DMS114 treated with DMSO at 0.1 percent for 48 hours (cell line): Measurements from ENCODE around the gene SLC2A3.
"Not testable (repeated sequence)": the region's sequence is repeated elsewhere in the genome, so short reads cannot be mapped to it uniquely, and the experiment has no call there.

Experiments
- DNase-seq: peaks from one replicate; lab custom pipeline; 2025; ENCODE audit not compliant: unreplicated experiment; lab: John Stamatoyannopoulos, UW

SLC2A3 gene

DNA sequence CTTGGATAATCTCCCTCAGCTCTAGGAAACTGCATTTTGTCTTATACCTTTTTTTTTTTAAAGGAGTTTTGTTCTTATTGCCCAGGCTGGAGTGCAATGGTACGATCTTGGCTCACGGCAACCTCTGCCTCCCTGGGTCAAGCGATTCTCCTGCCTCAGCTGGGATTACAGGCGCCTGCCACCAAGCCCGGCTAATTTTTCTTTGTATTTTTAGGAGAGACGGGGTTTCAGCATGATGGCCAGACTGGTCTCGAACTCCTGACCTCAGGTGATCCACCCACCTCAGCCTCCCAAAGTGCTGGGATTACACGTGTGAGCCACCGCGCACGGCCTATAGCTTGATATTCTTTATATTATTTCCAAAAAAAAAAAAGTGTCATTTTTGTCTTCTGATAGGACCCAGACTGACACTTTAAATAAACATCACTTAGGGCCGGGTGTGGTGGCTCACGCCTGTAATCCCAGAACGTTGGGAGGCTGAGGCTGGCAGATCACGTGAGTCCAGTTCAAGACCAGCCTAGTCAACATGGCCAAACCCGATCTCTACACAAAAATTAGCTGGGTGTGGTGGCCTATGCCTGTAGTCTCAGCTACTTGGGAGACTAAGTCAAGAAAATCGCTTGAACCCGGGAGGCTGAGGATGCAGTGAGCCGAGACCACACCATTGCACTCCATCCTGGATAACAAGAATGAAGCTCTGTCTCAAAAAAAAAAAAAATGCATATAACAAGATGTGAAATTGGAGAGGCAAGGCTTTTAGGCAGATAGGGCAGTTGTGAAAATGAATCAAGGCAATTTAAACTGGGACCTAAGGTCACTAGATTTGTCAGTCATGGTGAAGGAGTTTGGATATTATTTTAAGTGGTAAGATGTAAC lies 18.4 kb downstream of the SLC2A3 start:
- no peak for DNase-seq

DNA sequence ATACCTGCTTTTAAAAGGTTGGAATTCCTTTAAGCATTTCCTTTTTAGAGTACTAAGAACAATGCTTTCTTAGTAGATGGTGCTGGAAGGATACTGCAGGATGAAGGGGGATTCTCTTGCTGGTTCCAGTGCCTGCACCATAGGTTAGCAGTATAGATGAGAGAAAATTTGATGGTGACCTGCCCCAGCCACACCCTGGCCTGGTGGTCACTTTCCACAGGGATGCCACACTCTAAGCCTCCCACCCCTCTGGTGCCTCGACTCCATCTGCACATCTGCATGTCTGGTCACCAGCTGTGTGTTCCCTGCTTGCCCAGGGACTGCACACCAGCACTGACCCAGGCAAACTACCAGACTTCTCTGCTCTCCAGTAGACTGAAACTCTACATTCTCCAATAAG lies 19.1 kb downstream of the SLC2A3 start:
- DNase-seq, result no peak

DNA sequence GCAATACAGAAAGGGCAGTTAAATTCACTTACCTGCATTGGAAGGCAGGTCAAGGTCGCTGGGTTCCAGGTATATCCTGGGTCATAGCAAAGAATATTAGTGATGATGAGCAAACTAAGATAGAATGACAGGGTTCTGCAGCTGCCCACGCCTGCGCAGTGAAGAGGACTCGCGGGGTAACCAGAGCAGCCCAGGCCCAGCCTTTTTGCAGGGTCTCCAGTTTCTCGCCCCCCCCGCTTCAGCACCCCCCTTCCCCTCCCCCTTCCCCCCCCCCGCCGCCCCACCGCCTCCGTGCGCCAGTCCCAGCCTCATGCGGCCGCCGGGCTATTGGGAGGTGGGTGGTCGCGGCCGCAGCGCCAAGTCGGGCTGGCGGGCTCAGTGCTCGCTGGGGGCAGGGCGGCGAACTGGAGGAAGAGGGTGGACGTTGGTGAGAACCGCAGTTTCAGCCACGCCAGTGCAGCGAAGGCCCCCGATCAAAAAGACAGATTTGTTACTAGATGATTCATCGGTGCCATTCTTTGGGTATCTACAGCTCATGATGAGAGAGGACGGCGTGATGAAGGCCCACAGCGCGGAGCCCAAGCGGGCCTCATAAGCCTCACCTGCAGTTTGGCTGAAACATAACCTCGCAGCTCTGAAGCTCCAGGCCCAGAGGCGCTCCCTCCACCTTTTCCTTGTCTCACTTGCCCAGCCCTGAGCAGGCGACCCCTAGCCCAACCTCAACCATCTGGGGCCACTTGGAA lies 20.2 kb downstream of the SLC2A3 start:
- DNase-seq, result no peak

DNA sequence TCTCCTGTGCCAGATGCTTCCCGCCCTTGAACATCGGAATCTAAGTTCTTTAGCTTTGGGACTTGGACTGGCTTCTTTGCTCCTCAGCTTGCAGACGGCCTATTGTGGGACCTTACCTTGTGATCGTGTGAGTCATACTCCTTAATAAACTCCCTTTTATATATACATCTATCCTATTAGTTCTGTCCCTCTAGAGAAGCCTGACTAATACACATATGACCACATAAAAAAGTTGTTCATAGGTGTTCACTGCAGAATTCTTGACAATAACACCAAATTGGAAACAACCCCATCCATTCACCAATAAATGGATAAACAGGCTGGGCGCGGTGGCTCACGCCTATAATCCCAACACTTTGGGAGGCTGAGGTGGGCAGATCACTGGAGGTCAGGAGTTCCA lies 25.9 kb downstream of the SLC2A3 start:
- DNase-seq, result not testable (repeated sequence)

DNA sequence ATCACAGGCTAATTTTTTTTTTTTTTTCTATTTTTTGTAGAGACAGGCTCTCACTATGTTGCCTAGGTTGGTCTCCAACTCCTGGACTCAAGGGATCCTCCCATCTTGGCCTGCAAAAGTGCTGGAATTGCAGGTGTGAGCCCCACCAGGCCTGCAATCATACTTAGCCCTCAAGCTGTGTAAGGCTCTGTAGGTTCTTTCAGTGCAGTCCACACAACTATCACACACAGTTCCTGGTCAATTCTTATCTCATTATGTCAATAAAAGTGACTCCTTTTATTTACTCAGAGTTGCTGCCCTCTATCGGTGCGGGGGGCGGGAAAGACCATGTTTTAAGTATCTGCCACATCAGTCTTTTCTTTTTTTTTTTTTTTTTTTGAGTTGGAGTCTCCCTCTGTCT lies 29.0 kb downstream of the SLC2A3 start:
- no peak for DNase-seq

DNA sequence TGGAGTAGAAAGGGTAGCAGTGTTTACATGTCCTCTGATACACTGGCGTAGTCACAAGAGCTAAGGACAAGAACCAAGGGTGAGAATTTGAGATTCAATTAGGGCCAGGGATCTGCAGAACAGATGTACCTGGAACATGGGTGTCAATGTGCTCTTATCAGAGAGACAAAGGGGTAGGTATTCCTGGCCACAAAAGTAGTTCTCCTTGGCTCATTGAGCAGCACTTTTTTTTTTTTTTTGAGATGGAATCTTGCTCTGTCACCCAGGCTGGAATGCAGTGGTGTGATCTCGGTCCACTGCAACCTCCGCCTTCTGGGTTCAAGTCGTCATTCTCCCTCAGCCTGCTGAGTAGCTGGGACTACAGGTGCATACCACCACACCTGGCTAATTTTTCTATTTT lies 29.7 kb downstream of the SLC2A3 start:
- not testable (repeated sequence) for DNase-seq

DNA sequence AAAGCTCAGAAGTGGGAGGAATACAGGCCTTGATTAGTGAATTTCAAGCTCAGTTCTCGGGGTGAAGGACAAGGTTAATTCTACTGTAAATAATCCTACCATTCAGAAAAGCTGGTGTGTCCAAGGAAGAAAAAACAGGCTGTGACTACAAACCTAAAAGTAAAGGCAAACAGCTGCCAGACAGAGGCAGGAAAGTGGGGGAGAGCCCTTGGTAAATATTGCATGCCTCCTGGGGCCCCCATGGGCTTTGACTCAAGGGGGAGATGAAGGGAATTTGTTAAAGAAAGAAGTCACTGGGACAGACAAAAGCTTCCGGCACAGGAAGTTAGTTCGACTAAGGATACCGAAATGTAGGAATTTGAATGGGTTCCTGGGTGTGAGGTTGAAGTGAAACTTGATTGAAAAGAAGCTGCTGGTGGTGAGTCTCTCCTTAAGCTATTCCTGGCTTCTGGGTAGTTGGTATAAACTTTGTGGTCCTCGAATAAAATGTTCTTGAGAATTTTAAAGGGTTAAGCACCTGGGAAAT lies 30.3 kb downstream of the SLC2A3 start:
- DNase-seq, result not testable (repeated sequence)

DNA sequence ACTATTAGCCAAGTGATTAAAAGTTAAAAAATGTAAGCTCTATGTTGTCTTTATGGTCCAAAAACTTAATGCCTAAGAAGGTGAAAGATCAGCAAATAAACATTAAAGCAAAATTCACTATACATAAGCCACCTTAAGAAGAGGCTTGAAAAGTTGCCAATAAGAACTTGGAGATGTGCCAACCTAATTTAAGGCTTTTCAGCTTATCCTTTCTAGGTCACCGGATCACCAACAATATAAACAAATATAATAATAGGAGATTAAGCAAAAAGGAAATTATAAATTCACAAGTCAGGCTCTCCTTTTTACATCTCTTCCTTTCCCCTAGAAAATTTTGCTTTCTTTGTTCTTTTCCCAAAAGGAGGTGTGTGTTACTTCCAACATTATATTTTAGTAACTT lies 30.9 kb downstream of the SLC2A3 start:
- no peak for DNase-seq

DNA sequence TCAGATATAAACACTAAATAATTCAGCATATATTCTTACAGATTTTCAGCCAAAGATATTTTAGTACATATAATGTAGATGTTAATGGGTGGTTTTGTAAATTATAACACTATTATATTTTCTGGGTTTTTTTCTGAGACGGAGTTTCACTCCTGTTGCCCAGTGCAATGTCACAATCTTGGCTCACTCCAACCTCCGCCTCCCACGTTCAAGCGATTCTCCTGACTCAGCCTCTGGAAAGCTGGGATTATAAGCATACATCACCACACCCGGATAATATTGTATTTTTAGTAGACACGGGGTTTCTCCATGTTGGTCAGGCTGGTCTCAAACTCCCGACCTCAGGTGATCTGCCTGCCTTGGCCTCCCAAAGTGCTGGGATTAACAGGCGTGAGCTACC lies 33.6 kb downstream of the SLC2A3 start:
- not testable (repeated sequence) for DNase-seq

DNA sequence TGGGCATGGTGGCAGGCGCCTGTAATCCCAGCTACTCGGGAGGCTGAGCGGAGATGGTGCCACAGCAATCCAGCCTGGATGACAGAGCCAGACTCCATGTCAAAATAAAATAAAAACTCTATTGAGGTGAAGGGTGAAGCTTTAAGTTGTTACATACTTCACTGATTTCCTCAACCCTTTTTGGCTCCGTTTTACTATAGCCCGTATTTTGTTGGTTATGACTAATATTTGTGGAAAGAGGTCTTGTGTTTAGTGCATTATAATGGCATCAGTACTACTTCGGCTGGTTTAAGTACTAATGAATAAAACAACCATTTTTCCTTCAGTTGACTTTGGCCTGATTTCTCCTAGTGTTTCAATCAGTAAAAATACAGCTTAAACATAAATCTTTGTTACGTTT lies 36.2 kb downstream of the SLC2A3 start:
- DNase-seq, result no peak

DNA sequence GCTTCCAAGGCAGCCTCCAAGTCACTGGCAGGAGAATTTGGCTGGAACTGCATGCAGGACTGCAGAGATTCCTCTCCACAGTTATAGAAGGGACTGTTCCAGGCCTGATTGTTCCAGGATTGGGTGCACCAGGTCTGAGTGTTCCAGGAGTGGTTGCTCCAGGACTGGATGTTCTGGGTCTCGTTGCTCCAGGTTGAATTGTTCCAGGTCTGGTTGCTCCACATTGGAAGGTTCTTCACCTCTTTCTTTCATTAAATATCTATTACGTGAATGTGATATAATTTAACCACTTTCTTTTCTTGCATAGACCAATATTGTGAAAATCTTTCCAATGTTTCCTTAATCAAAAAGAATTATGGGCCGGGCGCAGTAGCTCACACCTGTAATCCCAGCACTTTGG lies 39.3 kb downstream of the SLC2A3 start:
- DNase-seq, result not testable (repeated sequence)

DNA sequence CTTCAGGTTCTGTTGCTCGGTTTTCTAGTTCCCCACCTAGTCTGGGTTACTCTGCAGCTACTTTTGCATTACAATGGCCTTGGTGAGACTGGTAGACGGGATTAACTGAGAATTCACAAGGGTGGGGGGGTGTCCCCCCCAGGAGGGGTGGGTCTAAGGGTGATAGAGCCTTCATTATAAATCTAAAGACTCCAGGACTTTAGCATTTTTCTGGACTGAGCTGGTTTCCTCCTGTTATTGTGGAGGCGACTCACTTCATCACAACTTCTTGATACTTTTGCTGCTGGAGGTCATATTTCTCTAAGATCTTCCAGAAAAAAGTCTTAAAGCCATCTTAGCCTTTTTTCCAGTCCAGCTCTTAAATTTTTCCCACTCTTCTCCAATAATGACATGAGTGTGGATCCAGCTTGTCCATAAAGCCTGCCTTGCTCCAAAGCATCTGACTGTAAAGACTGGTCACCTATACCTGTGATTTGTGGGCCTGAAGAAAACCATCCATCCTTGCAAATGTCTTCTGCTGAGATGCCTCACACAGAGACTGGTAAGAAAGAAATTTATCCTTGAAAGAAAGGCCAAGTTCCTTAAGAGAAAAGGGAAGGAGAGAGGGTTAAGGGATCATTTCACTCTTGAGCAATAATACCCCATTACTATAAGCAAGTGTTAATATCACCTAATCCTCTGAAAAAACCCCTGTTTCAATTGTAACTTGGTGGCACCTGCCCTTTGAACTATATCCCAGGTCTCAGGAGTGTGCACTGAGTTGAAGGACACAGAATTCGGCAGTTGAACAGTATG lies 43.6 kb downstream of the SLC2A3 start:
- no peak for DNase-seq

DNA sequence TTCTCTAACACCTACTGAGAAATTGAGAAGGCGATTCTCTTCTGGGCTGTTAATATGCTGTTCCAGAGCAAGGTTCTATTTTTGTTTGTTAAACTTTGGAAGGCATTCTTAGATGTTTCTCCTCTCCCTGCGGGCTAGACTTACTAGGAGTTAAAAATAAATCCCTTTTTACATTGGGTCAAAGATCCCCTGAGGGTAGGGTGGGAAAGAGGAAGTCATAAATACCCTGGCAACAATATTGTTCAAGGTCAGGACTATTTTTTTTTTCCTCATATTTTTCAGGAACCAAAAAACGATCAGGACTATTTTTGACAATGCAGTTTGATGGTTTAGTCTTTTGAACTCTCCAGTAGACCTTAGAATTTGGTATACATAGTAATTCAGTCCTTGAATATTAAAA lies 51.3 kb downstream of the SLC2A3 start:
- DNase-seq, result no peak

DNA sequence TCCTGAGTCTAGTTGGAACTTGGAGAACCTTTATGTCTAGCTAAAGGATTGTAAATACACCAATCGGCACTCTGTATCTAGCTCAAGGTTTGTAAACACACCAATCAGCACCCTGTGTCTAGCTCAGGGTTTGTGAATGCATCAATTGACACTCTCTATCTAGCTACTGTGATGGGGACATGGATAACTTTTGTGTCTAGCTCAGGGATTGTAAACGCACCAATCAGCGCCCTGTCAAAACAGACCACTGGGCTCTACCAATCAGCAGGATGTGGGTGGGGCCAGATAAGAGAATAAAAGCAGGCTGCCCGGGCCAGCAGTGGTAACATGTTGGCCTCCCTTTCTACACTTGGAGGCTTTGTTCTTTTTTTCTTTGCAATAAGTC lies 54.3 kb downstream of the SLC2A3 start:
- not testable (repeated sequence) for DNase-seq

DNA sequence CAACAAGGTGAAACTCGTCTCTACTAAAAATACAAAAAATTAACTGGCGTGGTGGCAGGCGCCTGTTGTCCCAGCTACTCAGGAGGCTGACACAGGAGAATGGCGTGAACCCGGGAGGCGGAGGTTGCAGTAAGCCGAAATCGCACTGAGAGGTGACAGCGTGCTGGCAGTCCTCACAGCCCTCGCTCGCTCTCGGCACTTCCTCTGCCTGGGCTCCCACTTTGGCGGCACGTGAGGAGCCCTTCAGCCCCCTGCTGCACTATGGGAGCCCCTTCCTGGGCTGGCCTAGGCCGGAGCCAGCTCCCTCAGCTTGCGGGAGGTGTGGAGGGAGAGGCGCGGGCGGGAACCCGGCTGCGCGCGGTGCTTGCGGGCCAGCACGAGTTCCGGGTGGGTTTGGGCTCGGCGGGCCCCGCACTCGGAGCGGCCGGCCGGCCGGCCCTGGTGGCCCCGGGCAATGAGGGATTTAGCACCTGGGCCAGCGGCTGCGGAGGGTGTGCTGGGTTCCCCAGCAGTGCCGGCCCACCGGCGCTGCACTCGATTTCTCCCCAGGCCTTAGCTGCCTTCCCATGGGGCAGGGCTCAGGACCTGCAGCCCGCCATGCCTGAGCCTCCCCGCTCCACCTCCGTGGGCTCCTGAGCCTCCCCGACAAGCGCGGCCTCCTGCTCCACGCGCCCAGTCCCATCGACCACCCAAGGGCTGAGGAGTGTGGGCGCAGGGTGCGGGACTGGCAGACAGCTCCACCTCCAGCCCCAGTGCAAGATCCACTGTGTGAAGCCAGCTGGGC lies 54.8 kb downstream of the SLC2A3 start:
- not testable (repeated sequence) for DNase-seq

DNA sequence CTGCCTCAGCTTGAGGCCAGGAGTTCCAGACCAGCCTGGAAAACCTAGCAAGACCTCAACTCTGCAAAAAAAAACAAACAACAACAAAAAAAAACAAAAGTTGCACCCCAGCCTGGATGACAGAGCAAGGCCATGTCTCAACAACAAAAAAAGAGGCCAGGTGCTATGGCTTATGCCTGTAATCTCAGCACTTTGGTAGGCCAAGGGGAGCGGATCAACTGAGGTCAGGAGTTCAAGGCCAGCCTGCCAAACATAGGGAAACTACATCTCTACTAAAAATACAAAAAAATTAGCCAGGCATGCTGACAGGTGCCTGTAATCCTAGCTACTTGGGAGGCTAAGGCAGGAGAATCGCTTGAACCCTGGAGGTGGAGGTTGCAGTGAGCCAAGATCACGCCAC lies 56.7 kb downstream of the SLC2A3 start:
- no peak for DNase-seq

DNA sequence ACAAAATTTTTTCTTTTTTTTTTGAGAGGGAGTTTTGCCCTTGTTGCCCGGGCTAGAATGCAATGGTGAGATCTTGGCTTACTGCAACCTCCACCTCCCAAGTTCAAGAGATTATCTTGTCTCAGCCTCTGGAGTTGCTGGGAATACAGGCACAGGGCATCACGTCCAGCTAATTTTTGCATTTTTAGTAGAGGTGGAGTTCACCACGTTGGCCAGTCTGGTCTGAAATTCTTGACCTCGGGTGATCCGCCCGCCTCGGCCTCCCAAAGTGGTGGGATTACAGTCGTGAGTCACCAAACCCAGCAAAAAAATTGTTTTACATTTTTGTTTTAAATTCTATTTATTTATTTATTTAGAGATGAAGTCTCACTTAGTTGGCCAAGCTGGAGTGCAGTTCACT lies 58.6 kb downstream of the SLC2A3 start:
- DNase-seq, result no peak

DNA sequence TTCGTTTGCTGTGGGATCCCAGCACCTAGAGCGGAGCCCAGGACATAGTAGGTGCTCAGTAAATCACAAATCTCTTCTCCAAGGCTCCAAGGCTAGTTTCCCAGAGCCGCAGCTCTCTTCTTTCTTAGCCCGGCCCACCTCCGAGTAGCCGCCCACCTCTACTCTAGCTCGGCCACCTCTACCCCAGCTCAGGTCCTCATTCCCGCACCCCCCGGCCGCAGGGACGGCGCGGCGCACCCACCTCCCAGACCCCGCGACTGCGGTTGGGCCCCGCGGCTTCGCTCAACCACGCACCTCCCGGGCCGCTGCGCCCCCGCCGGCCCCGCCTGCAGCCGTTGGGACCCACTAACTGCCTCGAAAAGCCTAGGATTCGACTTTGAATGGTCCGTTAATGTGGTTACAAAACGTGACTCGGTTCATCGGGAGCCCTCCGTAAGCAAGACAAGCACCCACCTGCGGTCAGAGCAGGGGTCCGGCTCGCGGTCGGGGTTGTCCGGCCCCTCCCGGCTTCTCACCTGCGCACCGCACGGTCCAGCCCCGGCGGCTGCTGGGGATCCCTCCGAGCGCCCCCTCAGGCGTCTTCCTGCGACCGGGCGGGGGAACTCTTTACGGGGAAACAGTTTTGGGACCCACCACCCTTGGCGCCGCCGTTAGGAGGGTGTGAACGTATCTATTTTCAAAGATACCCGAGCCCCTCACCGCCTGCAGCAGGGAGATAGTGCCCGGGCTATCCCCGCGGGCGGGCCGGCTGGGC lies 63.2 kb downstream of the SLC2A3 start, which contains the start of gene SLC2A14:
TSS of gene SLC2A14 (minus strand) at position 350 of the 754 bp plus-strand sequence. CDS start 3,035 bp downstream, outside the sequence.
- DNase-seq, result no peak

DNA sequence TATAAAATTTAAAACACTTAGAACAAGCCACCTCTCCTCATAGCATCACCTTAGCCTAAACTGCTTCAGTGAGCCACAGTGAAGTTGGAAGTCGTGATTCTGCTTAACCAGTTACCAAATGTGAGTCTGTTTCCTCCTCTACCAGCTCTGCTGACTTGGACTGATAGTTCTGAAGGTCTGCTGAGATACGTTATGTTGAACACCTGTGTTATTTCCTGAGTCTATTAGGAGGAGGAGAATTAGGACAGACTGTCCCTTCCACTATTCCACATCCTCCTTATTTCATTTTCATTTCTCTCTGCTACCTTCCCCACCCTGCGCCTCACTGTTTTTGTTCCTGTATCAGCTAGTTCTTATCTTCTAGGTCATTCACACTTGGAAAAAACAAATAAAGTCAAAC lies 65.7 kb downstream of the SLC2A3 start:
- no peak for DNase-seq
